PC-9 (cell line): Measurements from ENCODE around the gene AP2S1. TPM values are rescaled to one million over a fixed set of nuclear protein-coding genes. Genes with fewer than 3 reads are reported as not detected.
"Not testable (repeated sequence)": the region's sequence is repeated elsewhere in the genome, so short reads cannot be mapped to it uniquely, and the experiment has no call there.

Source experiments
- BruUV-seq: library from RNA; stranded (reverse); fragments of 400-500 nt; replicated peaks from 2 replicates; lab custom pipeline; 2021; lab: Mats Ljungman, UMichigan
- CTCF ChIA-PET: fragments of 300-600 bp; sonication (Branson Sonifier 250); formaldehyde crosslinking; loops from one replicate; lab custom pipeline; 2022; ENCODE audit warnings: antibody characterized with exemption; lab: Charles Lee
- POLR2A ChIA-PET: fragments of 300-600 bp; sonication (Branson Sonifier 250); formaldehyde crosslinking; loops from one replicate; lab custom pipeline; 2022; ENCODE audit warnings: antibody characterized with exemption; ENCODE audit not compliant: unreplicated experiment; lab: Charles Lee
- DNase-seq, 2 experiments: peaks; one replicate each; pipeline versions ENCODE4 v3.0.0 to v3.0.0-alpha.2; 2015 to 2022; ENCODE audit warnings: mixed read lengths in 1 of 2
- H2AFZ ChIP-seq: fragments of 200-600 bp; sonication (generic); 2 replicates; pipeline ENCODE4 v1.8.1; 2017; ENCODE audit warnings: antibody characterized with exemption
- H3F3A ChIP-seq: fragments of 200-600 bp; sonication (generic); 2 replicates; pipeline ENCODE4 v1.8.1; 2017; ENCODE audit warnings: antibody characterized with exemption, mild to moderate bottlenecking, low read depth; ENCODE audit not compliant: insufficient read depth
- H3K27ac ChIP-seq: fragments of 200-600 bp; sonication (generic); 2 replicates; pipeline ENCODE4 v1.6.1; 2016; ENCODE audit warnings: mixed run types
- H3K27me3 ChIP-seq: fragments of 200-600 bp; sonication (generic); 2 replicates; pipeline ENCODE4 v1.6.1; 2016; ENCODE audit warnings: low read depth, mixed run types; ENCODE audit not compliant: insufficient read depth
- H3K36me3 ChIP-seq: fragments of 200-600 bp; sonication (generic); 2 replicates; pipeline ENCODE4 v1.6.1; 2016; ENCODE audit warnings: low read depth, mixed run types
- H3K4me1 ChIP-seq: fragments of 200-600 bp; sonication (generic); replicated peaks from 2 replicates; pipeline ENCODE4 v1.6.1; 2016; ENCODE audit warnings: mixed run types; ENCODE audit not compliant: insufficient read depth
- H3K4me2 ChIP-seq: fragments of 200-600 bp; sonication (generic); 2 replicates; pipeline ENCODE4 v1.6.1; 2017; ENCODE audit warnings: mixed run types
- H3K4me3 ChIP-seq: fragments of 200-600 bp; sonication (generic); 2 replicates; pipeline ENCODE4 v1.6.1; 2016; ENCODE audit warnings: mixed run types
- H3K79me2 ChIP-seq: fragments of 200-600 bp; sonication (generic); 2 replicates; pipeline ENCODE4 v1.6.1; 2017; ENCODE audit warnings: low read depth, mixed run types
- H3K9me2 ChIP-seq: fragments of 200-600 bp; sonication (generic); 2 replicates; pipeline ENCODE4 v1.8.1; 2017; ENCODE audit warnings: mild to moderate bottlenecking; ENCODE audit not compliant: insufficient read depth
- H3K9me3 ChIP-seq: fragments of 200-600 bp; sonication (generic); 2 replicates; pipeline ENCODE4 v1.8.1; 2016; ENCODE audit warnings: low read depth; ENCODE audit not compliant: insufficient read depth
- H4K20me1 ChIP-seq: fragments of 200-600 bp; sonication (generic); 2 replicates; pipeline ENCODE4 v1.8.1; 2017; ENCODE audit not compliant: insufficient read depth
- CTCF ChIP-seq: fragments of 200-600 bp; sonication (generic); conservative IDR thresholded peaks from 2 replicates; pipeline ENCODE4 v1.6.1; 2017; ENCODE audit warnings: mixed run types, antibody characterized with exemption, mild to moderate bottlenecking, moderate library complexity
- EZH2 ChIP-seq: fragments of 200-600 bp; sonication (generic); IDR thresholded peaks from 2 replicates; pipeline ENCODE4 v1.8.0; 2017; ENCODE audit warnings: antibody characterized with exemption, low read depth
- intact Hi-C: fragments of 100-400 bp; cut with micrococcal nuclease; formaldehyde crosslinking; loops from one replicate; pipeline ENCODE4 v1.10.0; 2022; ENCODE audit not compliant: unreplicated experiment
- total RNA-seq: library from RNA; stranded (reverse); gene quantifications from 2 replicates; pipeline ENCODE4 v1.2.3, GENCODE V29; 2021

The AP2S1 gene
- total RNA-seq, 1 experiment from 2014 or later, result 332 TPM

DNA sequence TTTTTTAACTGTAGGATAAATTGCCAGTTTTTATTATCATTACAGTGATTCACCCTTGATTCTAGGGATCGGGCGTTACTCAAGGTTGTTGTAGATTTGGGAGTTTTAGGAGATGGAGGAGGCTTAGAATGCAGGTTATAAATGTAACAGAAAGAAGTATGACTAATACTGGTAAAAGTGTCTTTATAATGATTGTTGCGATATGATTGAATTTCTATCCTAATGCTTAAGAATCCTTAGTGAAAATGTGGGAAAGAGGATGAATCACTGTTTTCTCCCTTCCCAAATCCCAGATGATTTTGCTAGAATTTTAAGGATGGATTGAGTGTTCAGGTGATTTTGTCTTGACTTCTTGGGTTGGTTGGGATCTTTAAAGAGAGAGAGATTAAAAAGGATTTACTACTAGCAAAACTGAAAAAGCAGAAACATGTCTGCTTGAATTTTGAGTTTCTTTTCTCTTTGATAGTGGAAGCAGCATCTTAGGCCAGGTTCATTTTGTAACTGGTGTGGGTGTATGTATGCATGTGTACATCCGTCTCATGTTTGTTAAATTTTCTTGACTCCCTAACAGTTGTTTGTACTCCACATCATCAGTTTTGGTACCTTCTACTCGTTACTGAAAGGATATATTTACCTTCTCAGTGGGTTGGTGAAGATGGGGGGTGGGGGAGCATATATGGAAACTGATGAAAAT, 36.0 kb upstream of the AP2S1 start:
- DNase-seq, result no peak

GRCh38 chr19:46885411-46885810, 34.8 kb upstream of the AP2S1 start:
- intact Hi-C loops, result no loop called here
- no peaks in the 10 kb centered on the region for H4K20me1 ChIP-seq
- peaks cover 35% of the 10 kb centered on the region for H3F3A ChIP-seq
- DNase-seq, result no peak
- 0 out of 2 replicates have a peak, but pooled peaks cover 2% of the 10 kb centered on the region for H3K36me3 ChIP-seq
- H3K4me3 ChIP-seq, result no peak overlapping the region
- H3K4me1 ChIP-seq, result peaks cover 38% of the 10 kb centered on the region
- no TSS peak for BruUV-seq
- 0 out of 2 replicates have a peak overlapping the region, but pooled peaks have one; percentile 22 for H3K27ac ChIP-seq
- H3K9me2 ChIP-seq, result no peaks in the 10 kb centered on the region
- no peak overlapping the region for H3K4me2 ChIP-seq
- peaks cover 96% of the 10 kb centered on the region for H3K79me2 ChIP-seq
- no peak for TF ChIP-seq CTCF
- no peak for TF ChIP-seq EZH2
- CTCF ChIA-PET, result no interaction called here
- H3K27me3 ChIP-seq, result no peaks in the 10 kb centered on the region
- POLR2A ChIA-PET, result interaction anchor here (0.6 kb wide), 1 partner anchor 17 kb away, joined by 4 read pairs; no protein-coding TSS in a partner anchor
- no peak overlapping the region for H2AFZ ChIP-seq
- H3K9me3 ChIP-seq, result no peaks in the 10 kb centered on the region

More for the DNA sequence above, 36.0 kb upstream of the AP2S1 start:
- H2AFZ ChIP-seq, result no peak overlapping the region
- BruUV-seq, result no TSS peak
- H3K27me3 ChIP-seq, result no peaks in the 10 kb centered on the region
- H3K36me3 ChIP-seq, result 0 out of 2 replicates have a peak, but pooled peaks cover 2% of the 10 kb centered on the region
- peak overlapping the region; percentile 22 for H3K27ac ChIP-seq
- TF ChIP-seq EZH2 (no peak), CTCF (no peak)
- H4K20me1 ChIP-seq, result no peaks in the 10 kb centered on the region
- H3K9me2 ChIP-seq, result no peaks in the 10 kb centered on the region
- H3K4me3 ChIP-seq, result no peak overlapping the region
- H3F3A ChIP-seq, result peaks cover 48% of the 10 kb centered on the region
- peaks cover 94% of the 10 kb centered on the region for H3K79me2 ChIP-seq
- ChIA-PET POLR2A (no interaction called here), CTCF (no interaction called here)
- H3K9me3 ChIP-seq, result no peaks in the 10 kb centered on the region
- intact Hi-C loops, result no loop called here
- H3K4me2 ChIP-seq, result peak overlapping the region; percentile 5; the same call in 1 of the 2 replicates
- peaks cover 51% of the 10 kb centered on the region for H3K4me1 ChIP-seq

GRCh38 chr19:46882751-46883150, 32.1 kb upstream of the AP2S1 start:
- peaks cover 27% of the 10 kb centered on the region for H3F3A ChIP-seq
- DNase-seq, H3K4me2 ChIP-seq, H4K20me1 ChIP-seq, BruUV-seq, H3K27ac ChIP-seq, H3K9me2 ChIP-seq, H2AFZ ChIP-seq, H3K9me3 ChIP-seq, H3K27me3 ChIP-seq, intact Hi-C loops, H3K36me3 ChIP-seq, POLR2A ChIA-PET, H3K4me3 ChIP-seq: not testable (repeated sequence)
- peaks cover 95% of the 10 kb centered on the region for H3K79me2 ChIP-seq
- CTCF ChIA-PET, result interaction anchor here (0.6 kb wide), 1 partner anchor 46 kb away, joined by 3 read pairs; no protein-coding TSS in a partner anchor
- peaks cover 45% of the 10 kb centered on the region for H3K4me1 ChIP-seq
